Fibroblast of lung (primary cell): Measurements from ENCODE around the gene CHN2.

Experiments
- EZH2 ChIP-seq: IDR thresholded peaks from 2 replicates; pipeline ENCODE4 v1.5.1; 2012; ENCODE audit warnings: low read length, control low read depth, mild to moderate bottlenecking; ENCODE audit errors: missing control alignments
- TF ChIP-seq, protein P1 (sequence below), 2 donors: IDR thresholded peaks in 1 of 2; conservative IDR thresholded peaks in 1 of 2; 1 replicate in 1 of 2; 2 replicates in 1 of 2; pipeline ENCODE4 v1.5.1; 2011 to 2012; ENCODE audit warnings: low read length in 2 of 2, control low read depth in 1 of 2, inconsistent platforms in 1 of 2, low read depth in 1 of 2, mild to moderate bottlenecking in 1 of 2

DNA sequence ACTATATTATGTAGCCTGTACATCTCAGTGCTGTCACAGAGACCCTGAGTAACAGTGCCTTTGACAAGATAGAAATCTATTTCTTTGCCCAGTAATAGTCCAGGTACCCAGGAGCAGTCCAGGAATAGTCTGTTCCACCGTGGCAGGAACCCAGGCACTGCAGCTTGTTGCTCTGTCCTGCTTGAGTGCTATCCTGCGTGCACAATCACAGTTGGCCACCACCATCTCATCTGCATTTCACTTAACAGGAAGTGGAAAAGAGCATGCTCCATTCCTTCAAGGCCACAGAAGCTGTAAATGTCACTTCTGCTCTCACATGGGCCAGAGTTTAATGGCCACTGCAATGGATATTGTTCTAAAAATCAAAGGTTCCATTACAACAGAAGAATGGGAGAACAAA is 307.6 kb downstream of the CHN2 start:
- TF ChIP-seq, protein P1, sequence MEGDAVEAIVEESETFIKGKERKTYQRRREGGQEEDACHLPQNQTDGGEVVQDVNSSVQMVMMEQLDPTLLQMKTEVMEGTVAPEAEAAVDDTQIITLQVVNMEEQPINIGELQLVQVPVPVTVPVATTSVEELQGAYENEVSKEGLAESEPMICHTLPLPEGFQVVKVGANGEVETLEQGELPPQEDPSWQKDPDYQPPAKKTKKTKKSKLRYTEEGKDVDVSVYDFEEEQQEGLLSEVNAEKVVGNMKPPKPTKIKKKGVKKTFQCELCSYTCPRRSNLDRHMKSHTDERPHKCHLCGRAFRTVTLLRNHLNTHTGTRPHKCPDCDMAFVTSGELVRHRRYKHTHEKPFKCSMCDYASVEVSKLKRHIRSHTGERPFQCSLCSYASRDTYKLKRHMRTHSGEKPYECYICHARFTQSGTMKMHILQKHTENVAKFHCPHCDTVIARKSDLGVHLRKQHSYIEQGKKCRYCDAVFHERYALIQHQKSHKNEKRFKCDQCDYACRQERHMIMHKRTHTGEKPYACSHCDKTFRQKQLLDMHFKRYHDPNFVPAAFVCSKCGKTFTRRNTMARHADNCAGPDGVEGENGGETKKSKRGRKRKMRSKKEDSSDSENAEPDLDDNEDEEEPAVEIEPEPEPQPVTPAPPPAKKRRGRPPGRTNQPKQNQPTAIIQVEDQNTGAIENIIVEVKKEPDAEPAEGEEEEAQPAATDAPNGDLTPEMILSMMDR (conservative IDR thresholded peaks at IDR 0.05 in 1 of 2, IDR thresholded peaks at IDR 0.05 in 1 of 2; ENCODE audit: low read depth in 1 of 2, low read length in 2 of 2), result no peak
- no peak for TF ChIP-seq EZH2
